NCI-H774 (cell line): ENCODE data around the gene ZNF35.

Source experiments
- DNase-seq: peaks from one replicate; lab custom pipeline; 2025; lab: John Stamatoyannopoulos, UW

Gene ZNF35

DNA sequence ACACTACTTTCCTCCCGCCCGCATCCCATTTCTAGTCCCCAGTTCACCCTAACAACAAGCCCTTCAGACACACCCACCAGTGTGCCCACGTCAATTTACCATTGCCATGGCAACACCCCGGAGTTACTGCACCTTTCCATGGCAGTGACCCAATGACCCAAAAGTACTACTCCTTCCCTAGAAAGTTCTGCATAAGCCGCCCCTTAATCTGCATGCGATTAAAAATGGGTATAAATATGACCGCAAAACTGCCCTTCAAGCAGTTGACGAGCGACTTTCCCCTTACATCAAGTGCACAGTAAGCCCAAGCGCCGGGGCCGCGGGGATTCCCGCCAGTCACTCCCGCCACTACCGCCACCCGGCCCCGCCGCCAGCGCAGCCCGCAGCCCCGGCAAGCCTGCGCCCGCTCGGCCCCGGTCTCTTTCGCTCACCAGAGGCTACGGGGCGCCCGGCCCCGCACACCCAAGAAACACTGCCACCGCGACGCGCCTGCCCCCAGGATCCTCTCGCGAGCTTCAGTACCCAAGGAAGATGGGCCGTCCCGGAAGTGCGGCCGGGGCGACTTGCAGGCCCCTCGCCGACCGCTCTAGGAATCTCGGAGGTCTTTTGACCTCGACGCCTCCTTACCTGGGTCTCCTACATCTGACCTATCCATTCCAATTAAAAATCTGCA lies 36.7 kb downstream of the ZNF35 start:
- peak; percentile 72 for DNase-seq

DNA sequence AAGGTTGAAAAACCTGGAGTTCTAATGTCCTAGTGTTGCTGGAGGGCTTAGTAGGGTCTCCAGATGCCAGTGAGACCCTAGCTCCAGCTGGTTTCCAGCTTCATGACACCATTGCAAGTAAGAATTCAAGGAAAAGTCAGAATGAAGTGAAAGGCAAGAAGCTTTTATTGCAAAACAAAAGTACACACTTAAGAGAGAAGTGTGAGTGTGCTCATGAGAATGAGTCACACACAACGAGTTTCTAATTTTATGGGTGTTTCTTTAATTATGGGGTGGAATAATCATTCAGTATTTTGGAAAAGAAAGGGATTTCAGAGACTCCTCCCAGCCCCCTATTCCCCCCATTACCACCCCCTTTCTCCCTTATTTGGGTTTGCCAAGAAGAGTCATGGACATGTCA lies 39.4 kb downstream of the ZNF35 start:
- DNase-seq: no peak
